ENCODE data around the gene PCNT.

The PCNT gene

GRCh38 chr21:46434322-46434958, 110.5 kb downstream of the PCNT start:
- Histone ChIP-seq H3K27ac (ENCODE audit: low read length) (no peak overlapping the region), H3K79me2 (ENCODE audit: low read length) (no peaks in the 10 kb centered on the region), H3K4me1 (ENCODE audit: low read length) (peaks cover 8% of the 10 kb centered on the region), H3K9ac (ENCODE audit: low read length) (no peak overlapping the region), H2AFZ (ENCODE audit: low read depth, low read length) (no peak overlapping the region), H3K4me2 (ENCODE audit: low read length) (no peak overlapping the region), H4K20me1 (ENCODE audit: insufficient read depth, low read length) (no peaks in the 10 kb centered on the region), H3K9me3 (ENCODE audit: insufficient read depth, low read length) (no peaks in the 10 kb centered on the region), H3K27me3 (ENCODE audit: low read depth, low read length) (no peaks in the 10 kb centered on the region), H3K36me3 (replicated peaks; ENCODE audit: low read depth, low read length) (peaks cover 10% of the 10 kb centered on the region), H3K4me3 (ENCODE audit: low read length) (no peak overlapping the region)
- TF ChIP-seq EZH2phosphoT487 (IDR thresholded peaks at IDR 0.05; ENCODE audit: low read depth) (no peak), CTCF (IDR thresholded peaks at IDR 0.05; ENCODE audit: low read depth, low read length) (no peak)

GRCh38 chr21:46435786-46436227, 111.9 kb downstream of the PCNT start:
- Histone ChIP-seq H3K36me3 (replicated peaks; ENCODE audit: low read depth, low read length) (peaks cover 10% of the 10 kb centered on the region), H3K4me3 (ENCODE audit: low read length) (no peak overlapping the region), H3K9ac (ENCODE audit: low read length) (no peak overlapping the region), H3K27ac (ENCODE audit: low read length) (no peak overlapping the region), H3K27me3 (ENCODE audit: low read depth, low read length) (no peaks in the 10 kb centered on the region), H4K20me1 (ENCODE audit: insufficient read depth, low read length) (no peaks in the 10 kb centered on the region), H3K4me2 (ENCODE audit: low read length) (no peak overlapping the region), H3K4me1 (ENCODE audit: low read length) (peaks cover 8% of the 10 kb centered on the region), H2AFZ (ENCODE audit: low read depth, low read length) (no peak overlapping the region), H3K79me2 (ENCODE audit: low read length) (no peaks in the 10 kb centered on the region), H3K9me3 (ENCODE audit: insufficient read depth, low read length) (no peaks in the 10 kb centered on the region)
- no peak for TF ChIP-seq EZH2phosphoT487 (IDR thresholded peaks at IDR 0.05; ENCODE audit: low read depth)
- TF ChIP-seq CTCF (IDR thresholded peaks at IDR 0.05; ENCODE audit: low read depth, low read length) = no peak

- Histone ChIP-seq H3K4me2 (ENCODE audit: low read length) (no peak overlapping the region), H4K20me1 (ENCODE audit: insufficient read depth, low read length) (no peaks in the 10 kb centered on the region), H3K36me3 (replicated peaks; ENCODE audit: low read depth, low read length) (peaks cover 13% of the 10 kb centered on the region), H3K27me3 (ENCODE audit: low read depth, low read length) (no peaks in the 10 kb centered on the region), H3K9ac (ENCODE audit: low read length) (no peak overlapping the region), H3K9me3 (ENCODE audit: insufficient read depth, low read length) (no peaks in the 10 kb centered on the region), H3K79me2 (ENCODE audit: low read length) (no peaks in the 10 kb centered on the region), H3K4me1 (ENCODE audit: low read length) (peaks cover 8% of the 10 kb centered on the region), H2AFZ (ENCODE audit: low read depth, low read length) (no peak overlapping the region), H3K27ac (ENCODE audit: low read length) (no peak overlapping the region), H3K4me3 (ENCODE audit: low read length) (no peak overlapping the region)
- no peak for TF ChIP-seq EZH2phosphoT487 (IDR thresholded peaks at IDR 0.05; ENCODE audit: low read depth)
- no peak for TF ChIP-seq CTCF (IDR thresholded peaks at IDR 0.05; ENCODE audit: low read depth, low read length)
Measured at GRCh38 chr21:46436621-46437020, 112.7 kb downstream of the PCNT start.

- H3K27me3 ChIP-seq (ENCODE audit: low read depth, low read length) = no peaks in the 10 kb centered on the region
- no peak overlapping the region for H3K9ac ChIP-seq (ENCODE audit: low read length)
- H2AFZ ChIP-seq (ENCODE audit: low read depth, low read length) = no peak overlapping the region
- H3K36me3 ChIP-seq (replicated peaks; ENCODE audit: low read depth, low read length) = peaks cover 13% of the 10 kb centered on the region
- H3K9me3 ChIP-seq (ENCODE audit: insufficient read depth, low read length) = no peaks in the 10 kb centered on the region
- H3K4me1 ChIP-seq (ENCODE audit: low read length) = peaks cover 3% of the 10 kb centered on the region
- no peak overlapping the region for H3K27ac ChIP-seq (ENCODE audit: low read length)
- no peak overlapping the region for H3K4me3 ChIP-seq (ENCODE audit: low read length)
- no peaks in the 10 kb centered on the region for H4K20me1 ChIP-seq (ENCODE audit: insufficient read depth, low read length)
- no peak for TF ChIP-seq EZH2phosphoT487 (IDR thresholded peaks at IDR 0.05; ENCODE audit: low read depth)
- no peak for TF ChIP-seq CTCF (IDR thresholded peaks at IDR 0.05; ENCODE audit: low read depth, low read length)
- no peaks in the 10 kb centered on the region for H3K79me2 ChIP-seq (ENCODE audit: low read length)
- H3K4me2 ChIP-seq (ENCODE audit: low read length) = no peak overlapping the region
Measured at GRCh38 chr21:46437096-46437498, 113.1 kb downstream of the PCNT start.

All from OCI-LY3 (cell line).